Measurements from ENCODE around the gene SLC25A10. TPM values are rescaled to one million over a fixed set of nuclear protein-coding genes. Genes with fewer than 3 reads are reported as not detected.

The SLC25A10 gene
- total and polyA plus RNA-seq, 2 of the 4 experiments (the other 2 are of a cell fraction), result 14.9 to 19.0 TPM

DNA sequence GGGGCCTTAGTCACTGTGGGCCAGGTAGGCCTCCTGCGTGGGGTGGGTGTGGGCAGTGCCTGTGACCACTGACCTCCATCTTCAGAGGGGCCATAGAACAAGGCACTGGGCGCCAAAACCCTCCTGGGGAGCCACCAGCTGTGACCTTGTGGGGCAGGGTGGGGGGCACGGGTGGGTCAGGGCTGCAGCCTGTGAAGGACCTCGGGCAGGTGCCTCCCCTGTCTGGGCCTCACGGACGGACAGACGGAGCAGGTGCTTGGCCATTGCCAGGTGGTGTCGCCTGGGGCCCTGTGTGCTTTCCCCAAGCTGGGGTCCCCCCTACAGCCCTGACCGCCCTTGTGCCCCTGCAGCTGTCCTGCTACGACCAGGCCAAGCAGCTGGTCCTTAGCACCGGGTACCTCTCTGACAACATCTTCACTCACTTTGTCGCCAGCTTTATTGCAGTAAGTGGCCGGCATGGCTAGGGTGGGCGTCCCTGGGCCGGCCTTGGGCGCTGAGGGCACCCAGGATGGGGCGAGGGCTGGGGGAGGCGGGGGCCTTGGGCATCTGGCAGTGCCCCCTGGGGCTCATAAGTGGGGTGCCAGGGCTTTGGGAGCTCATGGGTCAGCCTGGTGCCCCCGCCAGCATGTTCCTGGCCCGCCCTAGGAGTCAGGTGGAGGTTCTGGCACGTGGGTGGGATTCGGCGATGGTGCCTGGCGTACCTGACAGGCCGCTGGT lies 5.1 kb downstream of the SLC25A10 start:
- H3K14ac ChIP-seq (replicated peaks; ENCODE audit: low read depth, low read length), result no peak overlapping the region
- H2BK120ac ChIP-seq (ENCODE audit: low read depth, low read length), result no peak overlapping the region
- 91% methylated on average over 10 of the region's 25 CpGs; no CpG with 5 or more reads in 1 of the 2 experiments for WGBS, 2 experiments (ENCODE audit: extremely low coverage in 2 of 2, insufficient read length in 1 of 2)
- no peak overlapping the region for H3K4me2 ChIP-seq (ENCODE audit: low read depth, low read length)
- H3K23ac ChIP-seq (ENCODE audit: low read depth, low read length), result no peak overlapping the region
- peaks cover 7% of the 10 kb centered on the region for H3K4me1 ChIP-seq (ENCODE audit: control insufficient read depth, insufficient read depth, low read length)
- no peaks in the 10 kb centered on the region; the same call in 1 of the 2 replicates for H4K20me1 ChIP-seq (ENCODE audit: insufficient read depth, low read length)
- TF ChIP-seq CEBPB (IDR thresholded peaks at IDR 0.05; ENCODE audit: low read depth, low read length) (no peak), SMC3 (IDR thresholded peaks at IDR 0.05; ENCODE audit: low read depth, low read length) (no peak), MAFK (IDR thresholded peaks at IDR 0.05; ENCODE audit: low read depth, low read length) (no peak), RAD21 (IDR thresholded peaks at IDR 0.05; ENCODE audit: low read length) (no peak), FOS (IDR thresholded peaks at IDR 0.05; ENCODE audit: low read depth, low read length) (no peak), MXI1 (IDR thresholded peaks at IDR 0.05; ENCODE audit: borderline replicate concordance, low read depth, low read length) (no peak), CTCF (conservative IDR thresholded peaks at IDR 0.05; ENCODE audit: low read depth, low read length) (no peak), CHD1 (IDR thresholded peaks at IDR 0.05; ENCODE audit: low read depth, low read length) (no peak), RCOR1 (IDR thresholded peaks at IDR 0.05; ENCODE audit: insufficient replicate concordance, low read length) (no peak), MAZ (IDR thresholded peaks at IDR 0.05; ENCODE audit: borderline replicate concordance, low read depth, low read length) (no peak)
- H3K18ac ChIP-seq (ENCODE audit: low read depth, low read length), result no peak overlapping the region
- H2BK15ac ChIP-seq (ENCODE audit: low read depth, low read length), result no peak overlapping the region
- H2AK9ac ChIP-seq (replicated peaks; ENCODE audit: low read depth, low read length, poor library complexity), result no peak overlapping the region
- H4K5ac ChIP-seq (ENCODE audit: low read depth, low read length), result no peak overlapping the region
- no peak overlapping the region for H4K8ac ChIP-seq (ENCODE audit: low read depth in 2 of 2, low read length in 2 of 2)
- dilution Hi-C loops (cut with HindIII; ENCODE audit: low sequenced_read_pairs, unreplicated experiment) (no loop called here), intact Hi-C loops (cut with micrococcal nuclease) (no loop called here), in situ Hi-C loops (cut with MboI; ENCODE audit: low sequenced_read_pairs) (no loop called here)
- H3K56ac ChIP-seq (ENCODE audit: extremely low read depth, insufficient read depth, low read length), result no peak overlapping the region
- no peak overlapping the region for H3K4me3 ChIP-seq (ENCODE audit: insufficient read depth, low read depth, low read length)
- CTCF ChIA-PET, result no interaction called here
- H3K9ac ChIP-seq (ENCODE audit: low read depth, low read length), result no peak overlapping the region
- DNase-seq (no peak), ATAC-seq (ENCODE audit: low read depth) (no peak)
- peaks cover 14 to 21% of the 10 kb centered on the region in 2 experiments for H3K79me1 ChIP-seq (ENCODE audit: low read depth in 1 of 2, low read length in 2 of 2)
- peaks cover 2% of the 10 kb centered on the region; the same call in 1 of the 2 replicates for H3K36me3 ChIP-seq (ENCODE audit: control insufficient read depth, insufficient read depth, low read length)
- H2BK20ac ChIP-seq (ENCODE audit: low read depth, low read length), result no peak overlapping the region
- no peak overlapping the region for H2AK5ac ChIP-seq (ENCODE audit: low read depth, low read length)
- no peaks in the 10 kb centered on the region for H3K9me3 ChIP-seq (ENCODE audit: control insufficient read depth, insufficient read depth, low read length)
- H2AFZ ChIP-seq (replicated peaks; ENCODE audit: low read length, poor library complexity), result no peak overlapping the region
- no TSS peak for BruUV-seq (replicated peaks)
- H3K9me1 ChIP-seq (ENCODE audit: insufficient read depth, low read length), result no peaks in the 10 kb centered on the region
- H4K91ac ChIP-seq (ENCODE audit: insufficient read depth, low read depth, low read length), result no peak overlapping the region
- H3K27ac ChIP-seq (ENCODE audit: insufficient read depth, low read length), result no peak overlapping the region
- no peak overlapping the region for H3K4ac ChIP-seq (ENCODE audit: low read depth, low read length)
- POLR2A ChIA-PET (ENCODE audit: unreplicated experiment), result interaction anchor here (0.6 to 1.0 kb wide), 2 partner anchors 15 to 150 kb away, joined by 4 to 12 read pairs; no protein-coding TSS in a partner anchor
- no peak overlapping the region for H2BK5ac ChIP-seq (ENCODE audit: low read depth, low read length, poor library complexity, severe bottlenecking)
- H3K27me3 ChIP-seq (ENCODE audit: control insufficient read depth, insufficient read depth, low read length), result no peaks in the 10 kb centered on the region

All from IMR-90 (cell line).